GM13976 (cell line): ENCODE data around the gene RFX2.

Source experiments
- DNase-seq: peaks from one replicate; pipeline ENCODE4 v3.0.0; 2012; ENCODE audit warnings: low spot score
- in situ Hi-C: fragments of 300-500 bp; cut with MboI; formaldehyde crosslinking; loops from one replicate; pipeline ENCODE4 v1.12.0; 2022; ENCODE audit warnings: low sequenced_read_pairs, mixed read lengths, inconsistent platforms; ENCODE audit not compliant: unreplicated experiment
- TF ChIP-seq, protein P1 (sequence below): IDR thresholded peaks from 2 replicates; pipeline ENCODE4 v1.5.1; 2012; ENCODE audit warnings: borderline replicate concordance, mild to moderate bottlenecking; ENCODE audit not compliant: insufficient read depth; ENCODE audit errors: extremely low read depth, missing control alignments, control extremely low read depth

Gene RFX2

DNA sequence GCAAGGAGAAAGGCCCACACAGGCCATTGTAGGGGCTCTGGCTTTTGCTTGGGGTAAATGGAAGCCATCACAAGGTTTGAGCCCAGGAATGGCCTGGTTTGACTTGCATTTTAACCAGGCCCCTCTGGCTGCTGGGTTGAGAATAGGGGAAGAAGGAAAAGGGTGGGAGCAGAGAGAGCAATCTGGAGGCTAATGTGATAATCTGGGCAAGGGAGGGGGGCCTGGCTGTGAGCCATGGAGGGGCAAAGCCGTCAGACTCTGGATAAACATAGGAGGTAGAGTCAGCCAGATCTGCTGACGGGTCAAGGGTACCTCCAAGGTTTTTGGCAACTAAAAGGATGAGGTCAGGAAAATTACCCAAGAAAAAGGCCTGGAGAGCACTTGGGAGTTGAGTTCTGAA is 41.6 kb downstream of the RFX2 start:
- no peak for DNase-seq
- TF ChIP-seq, protein P1, sequence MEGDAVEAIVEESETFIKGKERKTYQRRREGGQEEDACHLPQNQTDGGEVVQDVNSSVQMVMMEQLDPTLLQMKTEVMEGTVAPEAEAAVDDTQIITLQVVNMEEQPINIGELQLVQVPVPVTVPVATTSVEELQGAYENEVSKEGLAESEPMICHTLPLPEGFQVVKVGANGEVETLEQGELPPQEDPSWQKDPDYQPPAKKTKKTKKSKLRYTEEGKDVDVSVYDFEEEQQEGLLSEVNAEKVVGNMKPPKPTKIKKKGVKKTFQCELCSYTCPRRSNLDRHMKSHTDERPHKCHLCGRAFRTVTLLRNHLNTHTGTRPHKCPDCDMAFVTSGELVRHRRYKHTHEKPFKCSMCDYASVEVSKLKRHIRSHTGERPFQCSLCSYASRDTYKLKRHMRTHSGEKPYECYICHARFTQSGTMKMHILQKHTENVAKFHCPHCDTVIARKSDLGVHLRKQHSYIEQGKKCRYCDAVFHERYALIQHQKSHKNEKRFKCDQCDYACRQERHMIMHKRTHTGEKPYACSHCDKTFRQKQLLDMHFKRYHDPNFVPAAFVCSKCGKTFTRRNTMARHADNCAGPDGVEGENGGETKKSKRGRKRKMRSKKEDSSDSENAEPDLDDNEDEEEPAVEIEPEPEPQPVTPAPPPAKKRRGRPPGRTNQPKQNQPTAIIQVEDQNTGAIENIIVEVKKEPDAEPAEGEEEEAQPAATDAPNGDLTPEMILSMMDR = no peak
- in situ Hi-C loops = no loop called here

DNA sequence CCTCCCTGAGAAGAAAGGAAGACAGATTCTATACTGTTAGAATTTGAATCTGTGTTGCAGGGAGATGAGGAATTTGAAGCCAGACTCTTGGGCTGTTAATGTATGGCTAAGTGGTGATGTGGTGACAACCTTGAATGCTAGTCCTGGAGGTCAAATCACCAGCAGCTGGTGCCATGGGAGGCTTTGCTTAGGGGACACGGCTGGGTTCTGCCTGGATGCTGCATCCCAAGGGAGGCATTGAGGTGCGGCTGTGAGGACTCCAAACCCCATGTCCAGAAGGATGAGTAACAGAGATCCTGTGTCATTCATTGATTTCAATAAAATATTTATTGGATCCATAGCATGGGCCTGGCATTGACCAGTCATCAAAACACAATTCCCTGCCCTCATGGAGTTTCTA is 42.3 kb downstream of the RFX2 start:
- DNase-seq = no peak
- in situ Hi-C loops = no loop called here
- TF ChIP-seq, protein P1 = no peak

DNA sequence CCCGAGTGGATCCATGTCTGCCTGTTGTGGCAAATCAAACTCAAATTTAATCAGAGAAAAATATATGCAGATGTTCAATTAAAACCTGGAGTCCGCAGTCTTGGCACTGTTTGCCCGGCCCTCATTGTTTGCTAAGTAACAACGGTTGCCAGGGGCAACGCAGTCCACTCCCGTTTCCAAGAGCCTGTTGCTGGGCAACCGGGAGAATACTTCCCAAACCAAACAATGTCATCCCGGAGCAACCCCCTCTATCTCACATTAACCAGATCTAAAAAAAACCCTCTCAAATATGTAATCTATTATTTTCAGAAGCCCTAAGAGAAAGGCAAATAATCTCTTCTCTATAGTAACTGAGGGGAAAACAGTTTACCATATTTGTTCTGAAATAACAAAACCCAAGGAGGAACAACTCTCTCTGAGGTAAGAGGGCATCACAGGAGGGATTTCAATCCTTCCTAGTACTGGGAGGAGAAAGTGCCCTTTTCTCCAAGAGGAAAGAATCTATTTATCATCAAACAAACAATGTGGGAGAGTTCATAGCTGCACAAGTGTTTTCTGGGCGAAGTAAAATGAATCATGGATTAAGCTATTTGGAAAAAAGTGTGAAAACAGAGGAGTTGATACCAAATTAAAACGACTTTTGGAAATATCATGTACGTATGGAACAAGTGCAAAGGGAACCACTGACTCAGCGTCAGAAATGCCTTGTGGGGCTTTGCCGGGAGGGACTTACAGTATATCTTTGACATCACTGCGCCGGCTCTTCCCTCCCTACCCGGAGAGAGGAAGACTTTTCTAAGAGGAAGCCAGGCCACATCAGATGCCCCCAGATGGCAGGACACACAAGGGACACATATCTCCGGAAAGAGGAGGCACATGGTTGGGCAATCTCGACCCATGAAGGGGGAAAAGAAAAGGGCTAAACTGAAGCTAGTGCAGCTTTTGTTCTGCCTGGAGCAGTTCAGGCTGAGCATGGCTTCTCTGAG is 43.3 kb downstream of the RFX2 start:
- in situ Hi-C loops = no loop called here
- no peak for DNase-seq
- TF ChIP-seq, protein P1 = no peak

DNA sequence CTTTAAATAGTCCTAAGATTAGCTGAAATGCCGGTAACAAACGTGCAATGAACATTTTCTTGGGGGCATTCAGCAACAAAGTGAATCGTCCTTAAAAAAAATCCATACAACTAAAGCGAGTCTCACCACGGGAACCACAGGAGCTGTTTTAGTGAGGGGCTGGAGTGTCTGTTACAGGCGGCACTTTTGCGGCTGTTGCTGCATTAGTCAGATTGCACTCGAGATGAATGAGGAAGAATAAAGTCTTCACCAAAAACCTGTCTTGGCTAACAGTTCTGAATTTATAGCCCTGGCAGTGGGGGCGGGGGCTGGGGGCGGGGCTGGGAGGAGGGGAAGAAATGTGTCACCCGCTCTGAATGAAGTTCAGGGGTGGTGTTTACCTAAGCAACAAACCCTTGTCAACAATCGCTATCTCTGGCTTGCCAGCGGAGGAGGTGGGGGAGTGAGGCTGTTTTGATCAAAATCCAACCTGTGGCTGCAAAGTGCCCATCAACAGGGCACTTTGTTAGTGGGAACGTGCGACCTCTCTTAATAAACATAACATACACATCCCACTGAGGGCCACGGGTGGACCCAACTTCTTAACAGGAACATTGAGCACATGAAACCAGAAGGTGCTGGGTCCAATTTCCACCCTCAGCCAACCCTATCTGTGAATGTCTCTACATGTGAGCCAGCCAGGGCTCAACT is 44.5 kb downstream of the RFX2 start:
- DNase-seq = no peak
- in situ Hi-C loops = no loop called here
- TF ChIP-seq, protein P1 = no peak

DNA sequence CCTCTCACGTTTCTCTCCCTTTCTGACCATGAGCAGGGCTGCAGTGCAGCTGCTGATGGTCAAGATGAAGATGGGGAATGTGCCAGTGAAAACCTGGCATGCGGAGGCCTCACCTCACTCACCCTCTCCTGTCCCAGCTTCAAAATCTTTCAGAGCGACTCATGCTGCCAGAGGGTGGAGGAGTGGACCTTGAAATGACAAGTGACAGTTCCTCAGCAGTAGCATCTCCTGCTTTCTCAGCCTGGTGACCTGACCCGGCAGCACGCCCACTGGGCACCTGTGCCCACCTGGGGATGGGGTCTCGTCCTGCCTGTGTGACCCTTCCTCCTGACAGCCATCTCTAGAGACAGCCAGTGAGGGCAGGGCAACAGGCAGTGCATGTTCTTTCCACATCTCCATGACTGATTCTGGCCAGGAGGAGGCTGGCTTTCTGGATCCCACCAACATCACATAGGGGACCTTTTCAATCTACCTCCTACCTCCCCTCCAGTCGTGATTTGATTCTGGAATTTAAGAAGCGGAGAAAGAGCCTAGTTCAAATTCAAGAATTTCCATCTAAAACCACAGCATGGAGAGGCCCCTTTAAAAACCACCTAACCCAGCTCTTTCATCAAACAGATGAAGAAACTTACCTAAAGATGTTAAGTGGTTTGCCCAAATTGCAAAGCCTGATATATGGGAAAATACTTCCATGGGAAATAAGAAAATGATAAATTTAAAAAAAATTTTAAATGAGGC is 45.8 kb downstream of the RFX2 start:
- TF ChIP-seq, protein P1 = no peak

More for the DNA sequence above, 45.8 kb downstream of the RFX2 start:
- in situ Hi-C loops = no loop called here
- DNase-seq = no peak
